ENCODE measurements around the gene SLC2A6. TPM values are rescaled to one million over a fixed set of nuclear protein-coding genes. Genes with fewer than 3 reads are reported as not detected.

The SLC2A6 gene
- total RNA-seq, 1 donor from 2014 or later: 4.1 TPM

- no peak overlapping the region for H3K4me3 Mint-ChIP-seq
- no peak overlapping the region for H3K27ac Mint-ChIP-seq
- no peaks in the 10 kb centered on the region for H3K27me3 Mint-ChIP-seq (ENCODE audit: insufficient read depth)
- no peak for DNase-seq (ENCODE audit: low spot score)
- H3K36me3 Mint-ChIP-seq (ENCODE audit: low read depth): no peaks in the 10 kb centered on the region
- peaks cover 6% of the 10 kb centered on the region for H3K4me1 Mint-ChIP-seq (ENCODE audit: low read depth)
- no peaks in the 10 kb centered on the region for H3K9me3 Mint-ChIP-seq
- intact Hi-C loops (cut with micrococcal nuclease): no loop called here
Observed at GRCh38 chr9:133512253-133513213, 33.6 kb upstream of the SLC2A6 start.

GRCh38 chr9:133511607-133512006 lies 32.7 kb upstream of the SLC2A6 start:
- intact Hi-C loops (cut with micrococcal nuclease): no loop called here
- Mint-ChIP-seq H3K36me3 (ENCODE audit: low read depth) (no peaks in the 10 kb centered on the region), H3K27me3 (ENCODE audit: insufficient read depth) (no peaks in the 10 kb centered on the region), H3K27ac (no peak overlapping the region), H3K4me3 (no peak overlapping the region), H3K4me1 (ENCODE audit: low read depth) (peaks cover 6% of the 10 kb centered on the region), H3K9me3 (no peaks in the 10 kb centered on the region)
- no peak for DNase-seq (ENCODE audit: low spot score)

GRCh38 chr9:133510926-133511505 lies 32.1 kb upstream of the SLC2A6 start:
- Mint-ChIP-seq H3K36me3 (ENCODE audit: low read depth) (no peaks in the 10 kb centered on the region), H3K4me1 (ENCODE audit: low read depth) (peaks cover 6% of the 10 kb centered on the region), H3K9me3 (no peaks in the 10 kb centered on the region), H3K27ac (no peak overlapping the region), H3K4me3 (no peak overlapping the region), H3K27me3 (ENCODE audit: insufficient read depth) (no peaks in the 10 kb centered on the region)
- no peak for DNase-seq (ENCODE audit: low spot score)
- intact Hi-C loops (cut with micrococcal nuclease): no loop called here

- no peak overlapping the region for H3K27ac Mint-ChIP-seq
- DNase-seq (ENCODE audit: low spot score): no peak
- no peak overlapping the region for H3K4me3 Mint-ChIP-seq
- H3K4me1 Mint-ChIP-seq (ENCODE audit: low read depth): peaks cover 6% of the 10 kb centered on the region
- no peaks in the 10 kb centered on the region for H3K9me3 Mint-ChIP-seq
- no peaks in the 10 kb centered on the region for H3K27me3 Mint-ChIP-seq (ENCODE audit: insufficient read depth)
- H3K36me3 Mint-ChIP-seq (ENCODE audit: low read depth): no peaks in the 10 kb centered on the region
- intact Hi-C loops (cut with micrococcal nuclease): no loop called here
Observed at GRCh38 chr9:133509179-133510083, 30.5 kb upstream of the SLC2A6 start.

GRCh38 chr9:133508046-133508445 lies 29.1 kb upstream of the SLC2A6 start:
- Mint-ChIP-seq H3K9me3 (peaks cover 3% of the 10 kb centered on the region), H3K36me3 (ENCODE audit: low read depth) (no peaks in the 10 kb centered on the region), H3K27me3 (ENCODE audit: insufficient read depth) (no peaks in the 10 kb centered on the region), H3K27ac (no peak overlapping the region), H3K4me3 (no peak overlapping the region), H3K4me1 (ENCODE audit: low read depth) (peaks cover 6% of the 10 kb centered on the region)
- DNase-seq (ENCODE audit: low spot score): no peak
- intact Hi-C loops (cut with micrococcal nuclease): no loop called here

- H3K4me1 Mint-ChIP-seq (ENCODE audit: low read depth): peaks cover 6% of the 10 kb centered on the region
- no peak for DNase-seq (ENCODE audit: low spot score)
Observed at GRCh38 chr9:133507246-133507965, 28.5 kb upstream of the SLC2A6 start.

GRCh38 chr9:133506653-133507038 lies 27.7 kb upstream of the SLC2A6 start:
- H3K4me3 Mint-ChIP-seq: no peak overlapping the region
- peaks cover 15% of the 10 kb centered on the region for H3K9me3 Mint-ChIP-seq
- no peak overlapping the region for H3K27ac Mint-ChIP-seq
- intact Hi-C loops (cut with micrococcal nuclease): no loop called here
- no peaks in the 10 kb centered on the region for H3K36me3 Mint-ChIP-seq (ENCODE audit: low read depth)
- DNase-seq (ENCODE audit: low spot score): no peak
- H3K4me1 Mint-ChIP-seq (ENCODE audit: low read depth): peaks cover 6% of the 10 kb centered on the region
- H3K27me3 Mint-ChIP-seq (ENCODE audit: insufficient read depth): no peaks in the 10 kb centered on the region

More at GRCh38 chr9:133507246-133507965, 28.5 kb upstream of the SLC2A6 start:
- H3K36me3 Mint-ChIP-seq (ENCODE audit: low read depth): no peaks in the 10 kb centered on the region
- H3K4me3 Mint-ChIP-seq: no peak overlapping the region
- H3K9me3 Mint-ChIP-seq: peaks cover 7% of the 10 kb centered on the region
- H3K27ac Mint-ChIP-seq: no peak overlapping the region
- intact Hi-C loops (cut with micrococcal nuclease): no loop called here
- H3K27me3 Mint-ChIP-seq (ENCODE audit: insufficient read depth): no peaks in the 10 kb centered on the region

GRCh38 chr9:133505901-133506652 lies 27.2 kb upstream of the SLC2A6 start:
- no peak for DNase-seq (ENCODE audit: low spot score)
- Mint-ChIP-seq H3K4me1 (ENCODE audit: low read depth) (peaks cover 6% of the 10 kb centered on the region), H3K9me3 (peaks cover 20% of the 10 kb centered on the region), H3K4me3 (no peak overlapping the region), H3K36me3 (ENCODE audit: low read depth) (no peaks in the 10 kb centered on the region), H3K27me3 (ENCODE audit: insufficient read depth) (no peaks in the 10 kb centered on the region), H3K27ac (no peak overlapping the region)
- intact Hi-C loops (cut with micrococcal nuclease): no loop called here

- no peak overlapping the region for H3K4me3 Mint-ChIP-seq
Observed at GRCh38 chr9:133505186-133505830, 26.4 kb upstream of the SLC2A6 start.

GRCh38 chr9:133502112-133502511 lies 23.2 kb upstream of the SLC2A6 start:
- Mint-ChIP-seq H3K4me3 (no peak overlapping the region), H3K9me3 (peaks cover 30% of the 10 kb centered on the region)

More at GRCh38 chr9:133505186-133505830, 26.4 kb upstream of the SLC2A6 start:
- H3K27me3 Mint-ChIP-seq (ENCODE audit: insufficient read depth): no peaks in the 10 kb centered on the region
- no peak for DNase-seq (ENCODE audit: low spot score)
- peaks cover 6% of the 10 kb centered on the region for H3K4me1 Mint-ChIP-seq (ENCODE audit: low read depth)
- H3K27ac Mint-ChIP-seq: no peak overlapping the region
- no peaks in the 10 kb centered on the region for H3K36me3 Mint-ChIP-seq (ENCODE audit: low read depth)
- intact Hi-C loops (cut with micrococcal nuclease): no loop called here
- peaks cover 26% of the 10 kb centered on the region for H3K9me3 Mint-ChIP-seq

GRCh38 chr9:133499892-133500270 lies 21.0 kb upstream of the SLC2A6 start:
- no peak overlapping the region for H3K4me3 Mint-ChIP-seq
- H3K9me3 Mint-ChIP-seq: peaks cover 30% of the 10 kb centered on the region
- H3K27me3 Mint-ChIP-seq (ENCODE audit: insufficient read depth): no peaks in the 10 kb centered on the region
- no peaks in the 10 kb centered on the region for H3K4me1 Mint-ChIP-seq (ENCODE audit: low read depth)
- no peaks in the 10 kb centered on the region for H3K36me3 Mint-ChIP-seq (ENCODE audit: low read depth)
- intact Hi-C loops (cut with micrococcal nuclease): no loop called here
- no peak for DNase-seq (ENCODE audit: low spot score)
- H3K27ac Mint-ChIP-seq: no peak overlapping the region

More at GRCh38 chr9:133502112-133502511, 23.2 kb upstream of the SLC2A6 start:
- Mint-ChIP-seq H3K27ac (no peak overlapping the region), H3K27me3 (ENCODE audit: insufficient read depth) (no peaks in the 10 kb centered on the region), H3K4me1 (ENCODE audit: low read depth) (no peaks in the 10 kb centered on the region), H3K36me3 (ENCODE audit: low read depth) (no peaks in the 10 kb centered on the region)
- no peak for DNase-seq (ENCODE audit: low spot score)
- intact Hi-C loops (cut with micrococcal nuclease): no loop called here
